ENCODE results near the gene MEFV. TPM values are rescaled to one million over a fixed set of nuclear protein-coding genes. Genes with fewer than 3 reads are reported as not detected.

MEFV gene
- total and polyA plus RNA-seq, 2 of the 13 experiments (the other 11 are each of a cell fraction or from before 2014, with no cell fraction given), result 0.22 TPM; not detected in 1

GRCh38 chr16:3246002-3246401 lies 10.4 kb downstream of the MEFV start (continued):
- no peak for TF ChIP-seq ZNF563 (CRISPR knock-in tag; IDR thresholded peaks at IDR 0.05)
- no peak for TF ChIP-seq NCOA1 (CRISPR knock-in tag; IDR thresholded peaks at IDR 0.05)
- no peak for TF ChIP-seq NFE2L1 (CRISPR knock-in tag; IDR thresholded peaks at IDR 0.05; ENCODE audit: borderline replicate concordance)
- no peak for TF ChIP-seq NONO (IDR thresholded peaks at IDR 0.05)
- TF ChIP-seq NONO (CRISPR knock-in tag; conservative IDR thresholded peaks at IDR 0.05), result no peak
- TF ChIP-seq ZNF574 (CRISPR knock-in tag; IDR thresholded peaks at IDR 0.05), result no peak
- no peak for TF ChIP-seq STAG1 (CRISPR knock-in tag; IDR thresholded peaks at IDR 0.05)
- no peak for TF ChIP-seq SOX13 (IDR thresholded peaks at IDR 0.05)
- no peak for TF ChIP-seq SOX13 (CRISPR knock-in tag; conservative IDR thresholded peaks at IDR 0.05 in 1 of 2, IDR thresholded peaks at IDR 0.05 in 1 of 2)
- TF ChIP-seq SOX6 (IDR thresholded peaks at IDR 0.05), result no peak
- TF ChIP-seq SOX6 (CRISPR knock-in tag; IDR thresholded peaks at IDR 0.05), result 0 out of 2 replicates have a peak, but pooled peaks have one; percentile 11
- peak; percentile 41; the same call in 1 of the 2 replicates for TF ChIP-seq PHF8 (CRISPR knock-in tag; IDR thresholded peaks at IDR 0.05)
- peak; percentile 79; the same call in 1 of the 2 replicates for TF ChIP-seq ZSCAN25 (CRISPR knock-in tag; IDR thresholded peaks at IDR 0.05)
- no peak for TF ChIP-seq SRSF9 (IDR thresholded peaks at IDR 0.05; ENCODE audit: borderline replicate concordance, insufficient read depth, low read depth, low read length, poor library complexity, severe bottlenecking)
- TF ChIP-seq, protein P1, sequence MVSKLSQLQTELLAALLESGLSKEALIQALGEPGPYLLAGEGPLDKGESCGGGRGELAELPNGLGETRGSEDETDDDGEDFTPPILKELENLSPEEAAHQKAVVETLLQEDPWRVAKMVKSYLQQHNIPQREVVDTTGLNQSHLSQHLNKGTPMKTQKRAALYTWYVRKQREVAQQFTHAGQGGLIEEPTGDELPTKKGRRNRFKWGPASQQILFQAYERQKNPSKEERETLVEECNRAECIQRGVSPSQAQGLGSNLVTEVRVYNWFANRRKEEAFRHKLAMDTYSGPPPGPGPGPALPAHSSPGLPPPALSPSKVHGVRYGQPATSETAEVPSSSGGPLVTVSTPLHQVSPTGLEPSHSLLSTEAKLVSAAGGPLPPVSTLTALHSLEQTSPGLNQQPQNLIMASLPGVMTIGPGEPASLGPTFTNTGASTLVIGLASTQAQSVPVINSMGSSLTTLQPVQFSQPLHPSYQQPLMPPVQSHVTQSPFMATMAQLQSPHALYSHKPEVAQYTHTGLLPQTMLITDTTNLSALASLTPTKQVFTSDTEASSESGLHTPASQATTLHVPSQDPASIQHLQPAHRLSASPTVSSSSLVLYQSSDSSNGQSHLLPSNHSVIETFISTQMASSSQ (IDR thresholded peaks at IDR 0.05; ENCODE audit: low read depth), result no peak
- TF ChIP-seq, protein P1 (CRISPR knock-in tag; IDR thresholded peaks at IDR 0.05; ENCODE audit: borderline replicate concordance), result no peak
- no peak for TF ChIP-seq ZNF225 (CRISPR knock-in tag; IDR thresholded peaks at IDR 0.05)
- TF ChIP-seq IKZF5 (CRISPR knock-in tag; IDR thresholded peaks at IDR 0.05), result no peak
- TF ChIP-seq, protein P2, sequence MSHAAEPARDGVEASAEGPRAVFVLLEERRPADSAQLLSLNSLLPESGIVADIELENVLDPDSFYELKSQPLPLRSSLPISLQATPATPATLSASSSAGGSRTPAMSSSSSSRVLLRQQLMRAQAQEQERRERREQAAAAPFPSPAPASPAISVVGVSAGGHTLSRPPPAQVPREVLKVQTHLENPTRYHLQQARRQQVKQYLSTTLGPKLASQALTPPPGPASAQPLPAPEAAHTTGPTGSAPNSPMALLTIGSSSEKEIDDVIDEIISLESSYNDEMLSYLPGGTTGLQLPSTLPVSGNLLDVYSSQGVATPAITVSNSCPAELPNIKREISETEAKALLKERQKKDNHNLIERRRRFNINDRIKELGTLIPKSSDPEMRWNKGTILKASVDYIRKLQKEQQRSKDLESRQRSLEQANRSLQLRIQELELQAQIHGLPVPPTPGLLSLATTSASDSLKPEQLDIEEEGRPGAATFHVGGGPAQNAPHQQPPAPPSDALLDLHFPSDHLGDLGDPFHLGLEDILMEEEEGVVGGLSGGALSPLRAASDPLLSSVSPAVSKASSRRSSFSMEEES (CRISPR knock-in tag; IDR thresholded peaks at IDR 0.05), result 0 out of 2 replicates have a peak, but pooled peaks have one; percentile 21
- no peak for TF ChIP-seq ZNF333 (CRISPR knock-in tag; IDR thresholded peaks at IDR 0.05; ENCODE audit: borderline replicate concordance)
